ENCODE data around the gene AGAP2. TPM values are rescaled to one million over a fixed set of nuclear protein-coding genes. Genes with fewer than 3 reads are reported as not detected.
"Not testable (repeated sequence)": the region's sequence is repeated elsewhere in the genome, so short reads cannot be mapped to it uniquely, and the experiment has no call there.

AGAP2 gene
- total RNA-seq, 1 donor from 2014 or later = 1.5 TPM

- Histone ChIP-seq H3K27me3 (no peaks in the 10 kb centered on the region), H3K27ac (no peak overlapping the region), H3K4me1 (peaks cover 16% of the 10 kb centered on the region), H3K36me3 (no peaks in the 10 kb centered on the region), H3K9me3 (no peaks in the 10 kb centered on the region), H3K4me3 (no peak overlapping the region)
- TF ChIP-seq POLR2A (IDR thresholded peaks at IDR 0.05) (no peak), POLR2AphosphoS5 (IDR thresholded peaks at IDR 0.05; ENCODE audit: insufficient read depth in 1 of 2, low read depth in 1 of 2) (no peak), CTCF (IDR thresholded peaks at IDR 0.05) (no peak)
- intact Hi-C loops (cut with DNase I) = loop anchor here (10.0 kb wide), 1 partner anchor 57 kb away; no protein-coding TSS in a partner anchor
- no peak for DNase-seq (ENCODE audit: extremely low spot score in 2 of 2)
Measured at GRCh38 chr12:57777911-57778310, 39.4 kb upstream of the AGAP2 start.

- Histone ChIP-seq H3K4me1 (peaks cover 19% of the 10 kb centered on the region), H3K9me3 (no peaks in the 10 kb centered on the region), H3K4me3 (no peak overlapping the region), H3K27me3 (no peaks in the 10 kb centered on the region), H3K36me3 (no peaks in the 10 kb centered on the region), H3K27ac (no peak overlapping the region)
- no peak for DNase-seq (ENCODE audit: extremely low spot score in 2 of 2)
- TF ChIP-seq POLR2AphosphoS5 (IDR thresholded peaks at IDR 0.05; ENCODE audit: insufficient read depth in 1 of 2, low read depth in 1 of 2) = no peak
- no peak for TF ChIP-seq POLR2A (IDR thresholded peaks at IDR 0.05)
- TF ChIP-seq CTCF (IDR thresholded peaks at IDR 0.05) = no peak
- intact Hi-C loops (cut with DNase I) = loop anchor here (10.0 kb wide), 1 partner anchor 57 kb away; no protein-coding TSS in a partner anchor
Measured at GRCh38 chr12:57777367-57777766, 38.8 kb upstream of the AGAP2 start.

- no peaks in the 10 kb centered on the region for H3K27me3 ChIP-seq
- TF ChIP-seq CTCF (IDR thresholded peaks at IDR 0.05) (no peak), POLR2AphosphoS5 (IDR thresholded peaks at IDR 0.05; ENCODE audit: insufficient read depth in 1 of 2, low read depth in 1 of 2) (no peak), POLR2A (IDR thresholded peaks at IDR 0.05) (no peak)
Measured at GRCh38 chr12:57776247-57776587, 37.7 kb upstream of the AGAP2 start.

GRCh38 chr12:57775563-57776246 is 37.2 kb upstream of the AGAP2 start:
- TF ChIP-seq POLR2AphosphoS5 (IDR thresholded peaks at IDR 0.05; ENCODE audit: insufficient read depth in 1 of 2, low read depth in 1 of 2) (no peak), CTCF (IDR thresholded peaks at IDR 0.05) (no peak), POLR2A (IDR thresholded peaks at IDR 0.05) (no peak)
- intact Hi-C loops (cut with DNase I) = loop anchor here (10.0 kb wide), 1 partner anchor 59 kb away; no protein-coding TSS in a partner anchor

More at GRCh38 chr12:57776247-57776587, 37.7 kb upstream of the AGAP2 start:
- no peaks in the 10 kb centered on the region for H3K36me3 ChIP-seq
- no peak overlapping the region for H3K4me3 ChIP-seq
- no peak overlapping the region for H3K27ac ChIP-seq
- peaks cover 16% of the 10 kb centered on the region for H3K4me1 ChIP-seq
- H3K9me3 ChIP-seq = no peaks in the 10 kb centered on the region
- no peak for DNase-seq (ENCODE audit: extremely low spot score in 2 of 2)
- intact Hi-C loops (cut with DNase I) = loop anchor here (10.0 kb wide), 1 partner anchor 59 kb away; no protein-coding TSS in a partner anchor

GRCh38 chr12:57775044-57775443 is 36.5 kb upstream of the AGAP2 start:
- intact Hi-C loops (cut with DNase I) = loop anchor here (10.0 kb wide), 1 partner anchor 60 kb away; no protein-coding TSS in a partner anchor
- Histone ChIP-seq H3K27me3 (no peaks in the 10 kb centered on the region), H3K36me3 (no peaks in the 10 kb centered on the region), H3K4me3 (no peak overlapping the region), H3K4me1 (peaks cover 22% of the 10 kb centered on the region), H3K27ac (no peak overlapping the region), H3K9me3 (no peaks in the 10 kb centered on the region)
- TF ChIP-seq POLR2AphosphoS5 (IDR thresholded peaks at IDR 0.05; ENCODE audit: insufficient read depth in 1 of 2, low read depth in 1 of 2) (no peak), POLR2A (IDR thresholded peaks at IDR 0.05) (no peak), CTCF (IDR thresholded peaks at IDR 0.05) (no peak)
- DNase-seq (ENCODE audit: extremely low spot score in 2 of 2) = no peak

More at GRCh38 chr12:57775563-57776246, 37.2 kb upstream of the AGAP2 start:
- peaks cover 21% of the 10 kb centered on the region for H3K4me1 ChIP-seq
- no peak overlapping the region for H3K27ac ChIP-seq
- H3K9me3 ChIP-seq = no peaks in the 10 kb centered on the region
- H3K27me3 ChIP-seq = no peaks in the 10 kb centered on the region
- no peak for DNase-seq (ENCODE audit: extremely low spot score in 2 of 2)
- no peaks in the 10 kb centered on the region for H3K36me3 ChIP-seq
- no peak overlapping the region for H3K4me3 ChIP-seq

- not testable (repeated sequence) for H3K36me3 ChIP-seq; H3K9me3 ChIP-seq; DNase-seq (ENCODE audit: extremely low spot score in 2 of 2); H3K27me3 ChIP-seq; H3K27ac ChIP-seq; H3K4me3 ChIP-seq
- intact Hi-C loops (cut with DNase I) = loop anchor here (10.0 kb wide), 1 partner anchor 60 kb away; no protein-coding TSS in a partner anchor
- H3K4me1 ChIP-seq = peaks cover 22% of the 10 kb centered on the region
Measured at GRCh38 chr12:57774634-57775033, 36.1 kb upstream of the AGAP2 start.

Data from vagina (tissue), 2 donors.